ENCODE results near the gene DNAJC1.
"Not testable (repeated sequence)": the region's sequence is repeated elsewhere in the genome, so short reads cannot be mapped to it uniquely, and the experiment has no call there.

Gene DNAJC1

GRCh38 chr10:21889477-21890275 is 113.9 kb downstream of the DNAJC1 start:
- no peak for DNase-seq
- Histone ChIP-seq H3K36me3 (ENCODE audit: control insufficient read depth, insufficient read depth, low read length) (no peaks in the 10 kb centered on the region), H3K9me3 (ENCODE audit: control insufficient read depth, low read length) (peaks cover 8% of the 10 kb centered on the region), H3K27ac (ENCODE audit: insufficient read depth, low read length, poor library complexity, severe bottlenecking) (no peak overlapping the region), H3K4me3 (ENCODE audit: insufficient read depth, low read depth, low read length, poor library complexity, severe bottlenecking) (no peak overlapping the region), H3K27me3 (replicated peaks; ENCODE audit: control insufficient read depth, insufficient read depth, low read length, poor library complexity, severe bottlenecking) (no peaks in the 10 kb centered on the region), H3K4me1 (ENCODE audit: control insufficient read depth, insufficient read depth, low read length, poor library complexity, severe bottlenecking) (no peaks in the 10 kb centered on the region)

GRCh38 chr10:21888959-21889358 is 114.6 kb downstream of the DNAJC1 start:
- no peaks in the 10 kb centered on the region for H3K27me3 ChIP-seq (replicated peaks; ENCODE audit: control insufficient read depth, insufficient read depth, low read length, poor library complexity, severe bottlenecking)
- no peaks in the 10 kb centered on the region for H3K4me1 ChIP-seq (ENCODE audit: control insufficient read depth, insufficient read depth, low read length, poor library complexity, severe bottlenecking)
- no peak overlapping the region for H3K27ac ChIP-seq (ENCODE audit: insufficient read depth, low read length, poor library complexity, severe bottlenecking)
- no peaks in the 10 kb centered on the region for H3K36me3 ChIP-seq (ENCODE audit: control insufficient read depth, insufficient read depth, low read length)
- peaks cover 8% of the 10 kb centered on the region for H3K9me3 ChIP-seq (ENCODE audit: control insufficient read depth, low read length)
- no peak overlapping the region for H3K4me3 ChIP-seq (ENCODE audit: insufficient read depth, low read depth, low read length, poor library complexity, severe bottlenecking)
- no peak for DNase-seq

- Histone ChIP-seq H3K27ac (ENCODE audit: insufficient read depth, low read length, poor library complexity, severe bottlenecking) (no peak overlapping the region), H3K27me3 (replicated peaks; ENCODE audit: control insufficient read depth, insufficient read depth, low read length, poor library complexity, severe bottlenecking) (no peaks in the 10 kb centered on the region), H3K9me3 (ENCODE audit: control insufficient read depth, low read length) (no peaks in the 10 kb centered on the region), H3K36me3 (ENCODE audit: control insufficient read depth, insufficient read depth, low read length) (no peaks in the 10 kb centered on the region), H3K4me1 (ENCODE audit: control insufficient read depth, insufficient read depth, low read length, poor library complexity, severe bottlenecking) (no peaks in the 10 kb centered on the region), H3K4me3 (ENCODE audit: insufficient read depth, low read depth, low read length, poor library complexity, severe bottlenecking) (no peak overlapping the region)
- DNase-seq = no peak
Measured at GRCh38 chr10:21885940-21886339, 117.6 kb downstream of the DNAJC1 start.

- Histone ChIP-seq H3K4me1 (ENCODE audit: control insufficient read depth, insufficient read depth, low read length, poor library complexity, severe bottlenecking) (no peaks in the 10 kb centered on the region), H3K9me3 (ENCODE audit: control insufficient read depth, low read length) (peaks cover 4% of the 10 kb centered on the region)
Measured at GRCh38 chr10:21873198-21873597, 130.3 kb downstream of the DNAJC1 start.

GRCh38 chr10:21872771-21873170 is 130.8 kb downstream of the DNAJC1 start:
- H3K4me1 ChIP-seq (ENCODE audit: control insufficient read depth, insufficient read depth, low read length, poor library complexity, severe bottlenecking); H3K36me3 ChIP-seq (ENCODE audit: control insufficient read depth, insufficient read depth, low read length); H3K4me3 ChIP-seq (ENCODE audit: insufficient read depth, low read depth, low read length, poor library complexity, severe bottlenecking); DNase-seq; H3K27me3 ChIP-seq (replicated peaks; ENCODE audit: control insufficient read depth, insufficient read depth, low read length, poor library complexity, severe bottlenecking); H3K27ac ChIP-seq (ENCODE audit: insufficient read depth, low read length, poor library complexity, severe bottlenecking); H3K9me3 ChIP-seq (ENCODE audit: control insufficient read depth, low read length): not testable (repeated sequence)

More at GRCh38 chr10:21873198-21873597, 130.3 kb downstream of the DNAJC1 start:
- Histone ChIP-seq H3K36me3 (ENCODE audit: control insufficient read depth, insufficient read depth, low read length) (no peaks in the 10 kb centered on the region), H3K27ac (ENCODE audit: insufficient read depth, low read length, poor library complexity, severe bottlenecking) (no peak overlapping the region), H3K27me3 (replicated peaks; ENCODE audit: control insufficient read depth, insufficient read depth, low read length, poor library complexity, severe bottlenecking) (no peaks in the 10 kb centered on the region), H3K4me3 (ENCODE audit: insufficient read depth, low read depth, low read length, poor library complexity, severe bottlenecking) (no peak overlapping the region)
- no peak for DNase-seq

- no peak overlapping the region for H3K27ac ChIP-seq (ENCODE audit: insufficient read depth, low read length, poor library complexity, severe bottlenecking)
- DNase-seq = no peak
- no peaks in the 10 kb centered on the region for H3K27me3 ChIP-seq (replicated peaks; ENCODE audit: control insufficient read depth, insufficient read depth, low read length, poor library complexity, severe bottlenecking)
- no peaks in the 10 kb centered on the region for H3K4me1 ChIP-seq (ENCODE audit: control insufficient read depth, insufficient read depth, low read length, poor library complexity, severe bottlenecking)
- no peak overlapping the region for H3K4me3 ChIP-seq (ENCODE audit: insufficient read depth, low read depth, low read length, poor library complexity, severe bottlenecking)
- H3K36me3 ChIP-seq (ENCODE audit: control insufficient read depth, insufficient read depth, low read length) = no peaks in the 10 kb centered on the region
- peaks cover 4% of the 10 kb centered on the region for H3K9me3 ChIP-seq (ENCODE audit: control insufficient read depth, low read length)
Measured at GRCh38 chr10:21870849-21871248, 132.7 kb downstream of the DNAJC1 start.

- not testable (repeated sequence) for H3K4me3 ChIP-seq (ENCODE audit: insufficient read depth, low read depth, low read length, poor library complexity, severe bottlenecking); H3K9me3 ChIP-seq (ENCODE audit: control insufficient read depth, low read length); H3K36me3 ChIP-seq (ENCODE audit: control insufficient read depth, insufficient read depth, low read length); H3K4me1 ChIP-seq (ENCODE audit: control insufficient read depth, insufficient read depth, low read length, poor library complexity, severe bottlenecking); H3K27me3 ChIP-seq (replicated peaks; ENCODE audit: control insufficient read depth, insufficient read depth, low read length, poor library complexity, severe bottlenecking); DNase-seq; H3K27ac ChIP-seq (ENCODE audit: insufficient read depth, low read length, poor library complexity, severe bottlenecking)
Measured at GRCh38 chr10:21869087-21869486, 134.4 kb downstream of the DNAJC1 start.

GRCh38 chr10:21860718-21861117 is 142.8 kb downstream of the DNAJC1 start:
- Histone ChIP-seq H3K36me3 (ENCODE audit: control insufficient read depth, insufficient read depth, low read length) (no peaks in the 10 kb centered on the region), H3K4me3 (ENCODE audit: insufficient read depth, low read depth, low read length, poor library complexity, severe bottlenecking) (no peak overlapping the region), H3K9me3 (ENCODE audit: control insufficient read depth, low read length) (no peaks in the 10 kb centered on the region), H3K27ac (ENCODE audit: insufficient read depth, low read length, poor library complexity, severe bottlenecking) (no peak overlapping the region), H3K27me3 (replicated peaks; ENCODE audit: control insufficient read depth, insufficient read depth, low read length, poor library complexity, severe bottlenecking) (no peaks in the 10 kb centered on the region), H3K4me1 (ENCODE audit: control insufficient read depth, insufficient read depth, low read length, poor library complexity, severe bottlenecking) (no peaks in the 10 kb centered on the region)
- DNase-seq = no peak

- Histone ChIP-seq H3K4me1 (ENCODE audit: control insufficient read depth, insufficient read depth, low read length, poor library complexity, severe bottlenecking) (no peaks in the 10 kb centered on the region), H3K4me3 (ENCODE audit: insufficient read depth, low read depth, low read length, poor library complexity, severe bottlenecking) (no peak overlapping the region), H3K36me3 (ENCODE audit: control insufficient read depth, insufficient read depth, low read length) (no peaks in the 10 kb centered on the region), H3K27ac (ENCODE audit: insufficient read depth, low read length, poor library complexity, severe bottlenecking) (no peak overlapping the region), H3K9me3 (ENCODE audit: control insufficient read depth, low read length) (no peaks in the 10 kb centered on the region), H3K27me3 (replicated peaks; ENCODE audit: control insufficient read depth, insufficient read depth, low read length, poor library complexity, severe bottlenecking) (no peaks in the 10 kb centered on the region)
- DNase-seq = no peak
Measured at GRCh38 chr10:21858455-21858854, 145.1 kb downstream of the DNAJC1 start.

GRCh38 chr10:21849607-21850006 is 153.9 kb downstream of the DNAJC1 start:
- Histone ChIP-seq H3K27ac (ENCODE audit: insufficient read depth, low read length, poor library complexity, severe bottlenecking) (no peak overlapping the region), H3K27me3 (replicated peaks; ENCODE audit: control insufficient read depth, insufficient read depth, low read length, poor library complexity, severe bottlenecking) (no peaks in the 10 kb centered on the region), H3K4me1 (ENCODE audit: control insufficient read depth, insufficient read depth, low read length, poor library complexity, severe bottlenecking) (no peaks in the 10 kb centered on the region), H3K36me3 (ENCODE audit: control insufficient read depth, insufficient read depth, low read length) (no peaks in the 10 kb centered on the region), H3K9me3 (ENCODE audit: control insufficient read depth, low read length) (no peaks in the 10 kb centered on the region), H3K4me3 (ENCODE audit: insufficient read depth, low read depth, low read length, poor library complexity, severe bottlenecking) (no peak overlapping the region)
- DNase-seq = no peak
